B cell (primary cell): ENCODE measurements around the gene COL8A2. TPM values are rescaled to one million over a fixed set of nuclear protein-coding genes. Genes with fewer than 3 reads are reported as not detected.
A peak's percentile ranks its signal among the peaks of the same experiment; 100 is the strongest.

ENCODE experiments used
- ATAC-seq: fragments of 200-7000 bp; cut with Tn5 transposase; one replicate; pipeline ENCODE4 v1.10.0; 2021; ENCODE audit warnings: low read depth, mild to moderate bottlenecking, moderate number of reproducible peaks, moderate library complexity
- CTCF ChIA-PET: fragments of 350-600 bp; sonication (Branson Sonifier 250); formaldehyde crosslinking; loops from one replicate; lab custom pipeline; 2021; ENCODE audit warnings: antibody characterized with exemption, inconsistent platforms; lab: Charles Lee
- POLR2A ChIA-PET: fragments of 350-600 bp; sonication (Branson Sonifier 250); formaldehyde crosslinking; loops from one replicate; lab custom pipeline; 2021; ENCODE audit warnings: antibody characterized with exemption; lab: Charles Lee
- DNase-seq: peaks from one replicate; pipeline ENCODE4 v3.0.0; 2013
- H2AFZ ChIP-seq: 2 replicates; pipeline ENCODE4 v1.6.1; 2012; ENCODE audit warnings: mild to moderate bottlenecking, low read depth, low read length; ENCODE audit not compliant: insufficient read depth, poor library complexity, severe bottlenecking
- H3K27ac ChIP-seq, 2 donors: 1 replicate in 1 of 2; 2 replicates in 1 of 2; pipeline ENCODE4 v1.5.1; 2012 to 2013; ENCODE audit warnings: low read length in 2 of 2, mild to moderate bottlenecking in 2 of 2, moderate library complexity in 1 of 2
- H3K27me3 ChIP-seq, 4 experiments: fragments of 200-600 bp in 1 of 4; sonication (generic) in 1 of 4; replicated peaks in 1 of 4; 1 replicate in 2 of 4; 2 replicates in 2 of 4; pipeline versions ENCODE4 v1.6.1 to v1.7.0; 2013 to 2016; ENCODE audit warnings: low read length in 3 of 4, mild to moderate bottlenecking in 2 of 4, mixed read lengths in 1 of 4, moderate library complexity in 1 of 4; ENCODE audit not compliant: insufficient read depth in 4 of 4, control insufficient read depth in 3 of 4; ENCODE audit errors: control extremely low read depth in 1 of 4
- H3K36me3 ChIP-seq, 2 experiments: replicated peaks in 1 of 2; 1 replicate in 1 of 2; 2 replicates in 1 of 2; pipeline versions ENCODE4 v1.6.1 to v1.7.1; 2013; ENCODE audit warnings: low read length in 1 of 2; ENCODE audit not compliant: insufficient read depth in 2 of 2, control insufficient read depth in 1 of 2; ENCODE audit errors: control extremely low read depth in 1 of 2, extremely low read depth in 1 of 2
- H3K4me1 ChIP-seq, 2 donors: fragments of 200-600 bp in 1 of 2; sonication (generic) in 1 of 2; 1 replicate in 1 of 2; 2 replicates in 1 of 2; pipeline versions ENCODE4 v1.5.1 to v1.6.1; 2013 to 2017; ENCODE audit warnings: low read length in 2 of 2; ENCODE audit not compliant: control insufficient read depth in 2 of 2, insufficient read depth in 2 of 2
- H3K4me2 ChIP-seq: replicated peaks from 2 replicates; pipeline ENCODE3; 2012; ENCODE audit warnings: mild to moderate bottlenecking, low read depth, low read length; ENCODE audit not compliant: poor library complexity, severe bottlenecking
- H3K4me3 ChIP-seq, 5 experiments: fragments of 200-600 bp in 1 of 5; sonication (generic) in 1 of 5; 1 replicate in 3 of 5; 2 replicates in 2 of 5; pipeline versions ENCODE4 v1.5.1 to v1.7.0; 2011 to 2016; ENCODE audit warnings: low read length in 4 of 5, mild to moderate bottlenecking in 4 of 5, low read depth in 2 of 5, control low read depth in 1 of 5, moderate library complexity in 1 of 5; ENCODE audit not compliant: insufficient read depth in 1 of 5; ENCODE audit errors: control extremely low read depth in 1 of 5, extremely low read depth in 1 of 5
- H3K79me2 ChIP-seq: fragments of 200-600 bp; sonication (generic); one replicate; pipeline ENCODE4 v1.6.0; 2016; ENCODE audit warnings: low read length; ENCODE audit not compliant: control insufficient read depth, insufficient read depth
- H3K9ac ChIP-seq: fragments of 200-600 bp; sonication (generic); 2 replicates; pipeline ENCODE4 v1.6.1; 2017; ENCODE audit warnings: mild to moderate bottlenecking, low read length, moderate library complexity
- H3K9me3 ChIP-seq, 3 donors: one replicate each; pipeline versions ENCODE4 v1.6.1 to v1.7.1; 2013; ENCODE audit warnings: low read length in 2 of 3; ENCODE audit not compliant: control insufficient read depth in 2 of 3, insufficient read depth in 1 of 3; ENCODE audit errors: control extremely low read depth in 1 of 3
- H4K20me1 ChIP-seq: 2 replicates; pipeline ENCODE4 v1.6.0; 2012; ENCODE audit warnings: mild to moderate bottlenecking, low read length; ENCODE audit not compliant: insufficient read depth, control insufficient read depth, poor library complexity, severe bottlenecking
- H3K27ac Mint-ChIP-seq: one replicate; pipeline ENCODE4 v1.8.0; 2021; ENCODE audit warnings: mixed read lengths
- H3K27me3 Mint-ChIP-seq: one replicate; pipeline ENCODE4 v1.8.0; 2021; ENCODE audit warnings: mixed read lengths
- H3K4me1 Mint-ChIP-seq: one replicate; pipeline ENCODE4 v1.8.0; 2021; ENCODE audit warnings: mixed read lengths
- H3K4me3 Mint-ChIP-seq: one replicate; pipeline ENCODE4 v1.8.0; 2021; ENCODE audit warnings: mixed read lengths
- H3K9me3 Mint-ChIP-seq: one replicate; pipeline ENCODE4 v1.8.0; 2022; ENCODE audit warnings: mixed read lengths; ENCODE audit not compliant: insufficient read depth
- EZH2 ChIP-seq: IDR thresholded peaks from 2 replicates; pipeline ENCODE4 v1.6.1; 2012; ENCODE audit warnings: borderline replicate concordance, low read depth, mild to moderate bottlenecking, moderate library complexity, low read length; ENCODE audit not compliant: insufficient read depth, poor library complexity, severe bottlenecking
- WGBS: methylation state at CpG from one replicate; pipeline ENCODE4 v1.1.5; 2013; ENCODE audit warnings: missing lambda C conversion rate; ENCODE audit not compliant: insufficient coverage; 5-methylcytosine and 5-hydroxymethylcytosine counted together
- intact Hi-C: fragments of 100-400 bp; cut with micrococcal nuclease; formaldehyde crosslinking; loops from one replicate; pipeline ENCODE4 v1.10.0; 2022
- polyA plus RNA-seq: library from polyadenylated mRNA; depleted of rRNA; stranded (reverse); fragments of >200 nt; gene quantifications from 2 replicates; pipeline ENCODE4 v1.2.3, GENCODE V29; 2012
- total RNA-seq, 2 donors: library from RNA; stranded (reverse); fragments of 120-200 nt in 1 of 2; gene quantifications; 1 replicate in 1 of 2; 2 replicates in 1 of 2; pipeline versions ENCODE4 v1.2.3 to v1.2.4, GENCODE V29; 2013 to 2022
- TF ChIP-seq, protein P1 (sequence below): fragments of 200-600 bp; IDR thresholded peaks from one replicate; pipeline ENCODE4 v1.8.0; 2022; ENCODE audit warnings: antibody characterized with exemption, mild to moderate bottlenecking

Gene COL8A2
- total and polyA plus RNA-seq, 2 donors (not counting 1 experiment from before 2014, with no cell fraction given): 0.17 TPM; not detected in 1

DNA sequence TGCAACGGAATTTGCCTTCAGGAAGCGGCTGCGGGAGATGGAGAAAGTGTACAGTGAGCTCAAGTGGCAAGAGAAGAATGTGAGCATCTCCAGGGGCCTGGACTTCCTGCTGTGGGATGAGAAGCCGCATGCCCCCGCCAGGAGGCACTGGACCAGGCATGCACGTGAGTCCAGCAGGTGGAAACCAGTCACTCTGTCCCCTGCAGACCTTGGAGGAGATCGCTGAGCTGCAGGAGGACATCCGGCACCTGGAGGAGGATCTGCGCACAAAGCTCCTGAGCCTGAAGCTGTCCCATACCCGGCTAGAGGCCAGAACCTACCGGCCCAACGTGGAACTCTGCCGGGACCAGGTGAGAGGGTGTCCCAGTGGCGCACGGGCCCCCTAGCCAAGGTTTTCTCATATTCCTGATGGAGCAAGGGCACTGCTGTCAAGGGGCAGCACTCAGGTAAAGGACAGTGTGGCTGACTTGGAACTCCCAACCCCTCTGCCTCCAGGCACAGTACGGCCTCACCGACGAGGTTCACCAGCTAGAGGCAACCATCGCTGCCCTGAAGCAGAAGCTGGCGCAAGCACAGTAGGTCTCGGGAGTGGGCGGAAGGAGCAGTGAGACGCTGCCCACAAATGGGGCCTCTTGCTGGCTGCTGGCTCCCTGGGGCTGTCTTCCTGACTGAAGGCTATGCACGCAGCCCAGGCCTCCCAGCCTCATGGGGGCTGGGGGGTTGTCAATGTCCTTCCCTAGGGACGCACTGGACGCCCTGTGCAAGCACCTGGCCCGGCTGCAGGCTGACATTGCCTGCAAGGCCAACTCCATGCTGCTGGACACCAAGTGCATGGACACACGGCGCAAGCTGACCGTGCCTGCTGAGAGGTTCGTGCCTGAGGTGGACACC lies 37.5 kb downstream of the COL8A2 start:
- 96% methylated on average over 30 of the region's 31 CpGs for WGBS
- Mint-ChIP-seq H3K4me3 (peak overlapping the region; percentile 97), H3K9me3 (no peaks in the 10 kb centered on the region), H3K27me3 (peaks cover 18% of the 10 kb centered on the region), H3K27ac (peak overlapping the region; percentile 82), H3K4me1 (peaks cover 22% of the 10 kb centered on the region)
- no peak overlapping the region for H3K9ac ChIP-seq
- peaks cover 0 to 3% (median 0%) of the 10 kb centered on the region in 3 donors for H3K9me3 ChIP-seq
- DNase-seq (peak; percentile 33), ATAC-seq (no peak)
- peaks cover 43% of the 10 kb centered on the region for H3K79me2 ChIP-seq
- H3K27me3 ChIP-seq: peaks cover 0 to 25% (median 12%) of the 10 kb centered on the region in 4 experiments
- CTCF ChIA-PET: interaction anchor here (0.7 to 1.4 kb wide), 5 partner anchors 62 to 204 kb away, joined by 3 to 5 read pairs (median 3); partner anchors contain the start of genes AGO1, AGO3 and TRAPPC3
- peaks cover 0 to 14% of the 10 kb centered on the region in 2 experiments for H3K36me3 ChIP-seq
- H3K4me3 ChIP-seq: no peak overlapping the region
- no peak overlapping the region for H3K4me2 ChIP-seq
- POLR2A ChIA-PET: interaction anchor here (0.6 to 0.7 kb wide), 2 partner anchors 9 to 53 kb away, joined by 4 to 5 read pairs; no protein-coding TSS in a partner anchor
- TF ChIP-seq, protein P1, sequence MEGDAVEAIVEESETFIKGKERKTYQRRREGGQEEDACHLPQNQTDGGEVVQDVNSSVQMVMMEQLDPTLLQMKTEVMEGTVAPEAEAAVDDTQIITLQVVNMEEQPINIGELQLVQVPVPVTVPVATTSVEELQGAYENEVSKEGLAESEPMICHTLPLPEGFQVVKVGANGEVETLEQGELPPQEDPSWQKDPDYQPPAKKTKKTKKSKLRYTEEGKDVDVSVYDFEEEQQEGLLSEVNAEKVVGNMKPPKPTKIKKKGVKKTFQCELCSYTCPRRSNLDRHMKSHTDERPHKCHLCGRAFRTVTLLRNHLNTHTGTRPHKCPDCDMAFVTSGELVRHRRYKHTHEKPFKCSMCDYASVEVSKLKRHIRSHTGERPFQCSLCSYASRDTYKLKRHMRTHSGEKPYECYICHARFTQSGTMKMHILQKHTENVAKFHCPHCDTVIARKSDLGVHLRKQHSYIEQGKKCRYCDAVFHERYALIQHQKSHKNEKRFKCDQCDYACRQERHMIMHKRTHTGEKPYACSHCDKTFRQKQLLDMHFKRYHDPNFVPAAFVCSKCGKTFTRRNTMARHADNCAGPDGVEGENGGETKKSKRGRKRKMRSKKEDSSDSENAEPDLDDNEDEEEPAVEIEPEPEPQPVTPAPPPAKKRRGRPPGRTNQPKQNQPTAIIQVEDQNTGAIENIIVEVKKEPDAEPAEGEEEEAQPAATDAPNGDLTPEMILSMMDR: no peak
- no peak for TF ChIP-seq EZH2
- H4K20me1 ChIP-seq: no peaks in the 10 kb centered on the region
- intact Hi-C loops: loop anchor here (1.0 to 2.0 kb wide), 6 partner anchors 62 to 363 kb away; partner anchors contain the start of genes AGO1, AGO3, OSCP1 and THRAP3
- no peak overlapping the region for H3K27ac ChIP-seq
- peak overlapping the region; percentile 96 for H2AFZ ChIP-seq
- peaks cover 26 to 32% of the 10 kb centered on the region in 2 donors for H3K4me1 ChIP-seq
